Gastroesophageal sphincter (tissue), 3 donors: ENCODE results near the gene FAM43B.

Experiments used
- CTCF ChIP-seq, 4 experiments: fragments of 200-600 bp in 2 of 4; fragments of 450-650 bp in 2 of 4; sonication (generic) in 1 of 4; IDR thresholded peaks; one replicate each; pipeline ENCODE4 v1.5.1; 2017 to 2019; ENCODE audit warnings: antibody characterized with exemption in 4 of 4, mild to moderate bottlenecking in 2 of 4, moderate library complexity in 2 of 4
- EP300 ChIP-seq: sonication (generic); formaldehyde crosslinking; IDR thresholded peaks from one replicate; pipeline ENCODE4 v1.6.1; 2017; ENCODE audit warnings: antibody characterized with exemption, mild to moderate bottlenecking

GRCh38 chr1:20558191-20558590, 5.8 kb downstream of the FAM43B start:
- no peak for TF ChIP-seq CTCF (IDR thresholded peaks at IDR 0.05)
- TF ChIP-seq EP300 = no peak
